ENCODE data around the gene SYK. TPM values are rescaled to one million over a fixed set of nuclear protein-coding genes. Genes with fewer than 3 reads are reported as not detected.

The SYK gene
- total RNA-seq, 1 donor from 2014 or later = 0.16 TPM

- Mint-ChIP-seq H3K36me3 (ENCODE audit: low read depth) (no peaks in the 10 kb centered on the region), H3K4me3 (no peak overlapping the region), H3K27ac (no peak overlapping the region), H3K4me1 (no peaks in the 10 kb centered on the region), H3K9me3 (no peaks in the 10 kb centered on the region), H3K27me3 (peaks cover 21% of the 10 kb centered on the region)
- intact Hi-C loops (cut with micrococcal nuclease) = no loop called here
- DNase-seq = no peak
These were observed 125.3 kb downstream of the SYK start for GRCh38 chr9:90926936-90927335.

- no peaks in the 10 kb centered on the region for H3K4me1 Mint-ChIP-seq
- H3K27me3 Mint-ChIP-seq = peaks cover 21% of the 10 kb centered on the region
- intact Hi-C loops (cut with micrococcal nuclease) = no loop called here
- DNase-seq = no peak
- H3K27ac Mint-ChIP-seq = no peak overlapping the region
- no peak overlapping the region for H3K4me3 Mint-ChIP-seq
- H3K36me3 Mint-ChIP-seq (ENCODE audit: low read depth) = no peaks in the 10 kb centered on the region
- H3K9me3 Mint-ChIP-seq = no peaks in the 10 kb centered on the region
These were observed 125.9 kb downstream of the SYK start for GRCh38 chr9:90927496-90927895.

- no peaks in the 10 kb centered on the region for H3K36me3 Mint-ChIP-seq (ENCODE audit: low read depth)
- H3K4me3 Mint-ChIP-seq = no peak overlapping the region
These were observed 128.0 kb downstream of the SYK start for GRCh38 chr9:90929626-90930025.

GRCh38 chr9:90933468-90933867 is 131.8 kb downstream of the SYK start:
- DNase-seq = no peak

More at GRCh38 chr9:90929626-90930025, 128.0 kb downstream of the SYK start:
- no peak for DNase-seq
- H3K9me3 Mint-ChIP-seq = no peaks in the 10 kb centered on the region
- intact Hi-C loops (cut with micrococcal nuclease) = no loop called here
- no peak overlapping the region for H3K27ac Mint-ChIP-seq
- H3K4me1 Mint-ChIP-seq = peaks cover under 1% of the 10 kb centered on the region
- H3K27me3 Mint-ChIP-seq = peaks cover 20% of the 10 kb centered on the region

GRCh38 chr9:90939351-90939750 is 137.7 kb downstream of the SYK start:
- Mint-ChIP-seq H3K9me3 (peaks cover 8% of the 10 kb centered on the region), H3K27ac (no peak overlapping the region), H3K27me3 (peaks cover 16% of the 10 kb centered on the region), H3K4me3 (no peak overlapping the region), H3K4me1 (peaks cover 12% of the 10 kb centered on the region), H3K36me3 (ENCODE audit: low read depth) (no peaks in the 10 kb centered on the region)
- no peak for DNase-seq
- intact Hi-C loops (cut with micrococcal nuclease) = no loop called here

More at GRCh38 chr9:90933468-90933867, 131.8 kb downstream of the SYK start:
- no peaks in the 10 kb centered on the region for H3K36me3 Mint-ChIP-seq (ENCODE audit: low read depth)
- peaks cover 20% of the 10 kb centered on the region for H3K27me3 Mint-ChIP-seq
- no peak overlapping the region for H3K4me3 Mint-ChIP-seq
- peaks cover 5% of the 10 kb centered on the region for H3K4me1 Mint-ChIP-seq
- H3K9me3 Mint-ChIP-seq = no peaks in the 10 kb centered on the region
- H3K27ac Mint-ChIP-seq = no peak overlapping the region
- intact Hi-C loops (cut with micrococcal nuclease) = no loop called here

- peaks cover 7% of the 10 kb centered on the region for H3K4me1 Mint-ChIP-seq
These were observed 138.7 kb downstream of the SYK start for GRCh38 chr9:90940280-90940679.

GRCh38 chr9:90941661-90942060 is 140.0 kb downstream of the SYK start:
- DNase-seq = no peak
- H3K36me3 Mint-ChIP-seq (ENCODE audit: low read depth) = no peaks in the 10 kb centered on the region
- intact Hi-C loops (cut with micrococcal nuclease) = no loop called here
- H3K27ac Mint-ChIP-seq = no peak overlapping the region
- H3K4me1 Mint-ChIP-seq = peaks cover 7% of the 10 kb centered on the region
- peaks cover 8% of the 10 kb centered on the region for H3K9me3 Mint-ChIP-seq
- no peak overlapping the region for H3K4me3 Mint-ChIP-seq
- peaks cover 26% of the 10 kb centered on the region for H3K27me3 Mint-ChIP-seq

More at GRCh38 chr9:90940280-90940679, 138.7 kb downstream of the SYK start:
- intact Hi-C loops (cut with micrococcal nuclease) = no loop called here
- DNase-seq = no peak
- no peaks in the 10 kb centered on the region for H3K36me3 Mint-ChIP-seq (ENCODE audit: low read depth)
- no peak overlapping the region for H3K4me3 Mint-ChIP-seq
- H3K27me3 Mint-ChIP-seq = peaks cover 18% of the 10 kb centered on the region
- H3K9me3 Mint-ChIP-seq = peaks cover 8% of the 10 kb centered on the region
- H3K27ac Mint-ChIP-seq = no peak overlapping the region

- Mint-ChIP-seq H3K4me3 (no peak overlapping the region), H3K27ac (no peak overlapping the region), H3K4me1 (peaks cover 7% of the 10 kb centered on the region), H3K27me3 (peaks cover 32% of the 10 kb centered on the region), H3K9me3 (peaks cover 8% of the 10 kb centered on the region), H3K36me3 (ENCODE audit: low read depth) (no peaks in the 10 kb centered on the region)
- no peak for DNase-seq
- intact Hi-C loops (cut with micrococcal nuclease) = no loop called here
These were observed 140.9 kb downstream of the SYK start for GRCh38 chr9:90942555-90942954.

- H3K27me3 Mint-ChIP-seq = peaks cover 35% of the 10 kb centered on the region
- H3K27ac Mint-ChIP-seq = peak overlapping the region; percentile 49
- peaks cover 8% of the 10 kb centered on the region for H3K9me3 Mint-ChIP-seq
- no peaks in the 10 kb centered on the region for H3K36me3 Mint-ChIP-seq (ENCODE audit: low read depth)
- DNase-seq = no peak
- no peak overlapping the region for H3K4me3 Mint-ChIP-seq
- intact Hi-C loops (cut with micrococcal nuclease) = loop anchor here (1.0 kb wide), 1 partner anchor 22 kb away; no protein-coding TSS in a partner anchor
- peaks cover 7% of the 10 kb centered on the region for H3K4me1 Mint-ChIP-seq
These were observed 141.7 kb downstream of the SYK start for GRCh38 chr9:90943341-90943740.

GRCh38 chr9:90945336-90945735 is 143.7 kb downstream of the SYK start:
- H3K27me3 Mint-ChIP-seq = peaks cover 35% of the 10 kb centered on the region
- intact Hi-C loops (cut with micrococcal nuclease) = no loop called here
- peaks cover 4% of the 10 kb centered on the region for H3K9me3 Mint-ChIP-seq
- peaks cover 7% of the 10 kb centered on the region for H3K4me1 Mint-ChIP-seq
- no peak for DNase-seq
- no peak overlapping the region for H3K4me3 Mint-ChIP-seq
- H3K27ac Mint-ChIP-seq = no peak overlapping the region
- H3K36me3 Mint-ChIP-seq (ENCODE audit: low read depth) = no peaks in the 10 kb centered on the region

GRCh38 chr9:90946982-90947381 is 145.4 kb downstream of the SYK start:
- Mint-ChIP-seq H3K4me1 (peaks cover 7% of the 10 kb centered on the region), H3K4me3 (no peak overlapping the region), H3K27ac (no peak overlapping the region), H3K36me3 (ENCODE audit: low read depth) (no peaks in the 10 kb centered on the region), H3K9me3 (no peaks in the 10 kb centered on the region), H3K27me3 (peaks cover 36% of the 10 kb centered on the region)
- intact Hi-C loops (cut with micrococcal nuclease) = no loop called here
- no peak for DNase-seq

Other genes starting within 250 kb of the SYK start
- not detected in 2 replicates for gene DIRAS2, start 159.0 kb upstream of the SYK start, total RNA-seq

Measured in activated CD4-positive, alpha-beta T cell treated with anti-CD3 and anti-CD28 coated beads, Interleukin-2, amount 10 ng/mL, durations not matched to agents 24 days and 14 days (primary cell).